ENCODE results near the gene TMEM115. TPM values are rescaled to one million over a fixed set of nuclear protein-coding genes. Genes with fewer than 3 reads are reported as not detected.

Gene TMEM115
- total and polyA plus RNA-seq, 2 of the 4 experiments (the other 2 are of a cell fraction) = 35.3 to 47.3 TPM

DNA sequence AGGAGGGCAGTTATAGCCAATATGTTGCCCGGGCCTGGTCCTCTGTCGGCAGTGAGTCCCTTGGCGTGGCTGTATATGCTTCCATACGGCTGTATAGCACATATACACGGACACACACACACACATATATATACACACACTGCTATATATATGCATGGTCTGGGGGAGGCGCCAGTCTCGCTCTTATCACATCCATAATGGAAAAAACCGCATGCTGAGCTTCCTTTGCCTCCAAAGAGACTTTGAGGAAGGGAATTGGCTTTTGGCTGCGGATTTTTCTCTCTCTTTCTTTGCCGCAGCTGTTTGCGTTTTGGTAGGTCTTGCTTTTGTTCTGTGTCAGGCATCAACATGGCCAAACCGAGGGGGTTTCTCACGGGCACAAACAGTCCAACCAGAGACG is 11.3 kb upstream of the TMEM115 start:
- Histone ChIP-seq H3K56ac (ENCODE audit: extremely low read depth, insufficient read depth, low read length) (no peak overlapping the region), H4K20me1 (ENCODE audit: insufficient read depth, low read length) (no peaks in the 10 kb centered on the region), H2AK9ac (replicated peaks; ENCODE audit: low read depth, low read length, poor library complexity) (no peak overlapping the region), H3K4me2 (ENCODE audit: low read depth, low read length) (no peak overlapping the region), H3K9me1 (ENCODE audit: insufficient read depth, low read length) (no peaks in the 10 kb centered on the region), H3K9ac (ENCODE audit: low read depth, low read length) (no peak overlapping the region), H3K79me1 (ENCODE audit: low read depth in 1 of 2, low read length in 2 of 2) (no peaks in the 10 kb centered on the region), H2BK15ac (ENCODE audit: low read depth, low read length) (no peak overlapping the region), H3K18ac (ENCODE audit: low read depth, low read length) (no peak overlapping the region), H3K23ac (ENCODE audit: low read depth, low read length) (no peak overlapping the region), H2AFZ (replicated peaks; ENCODE audit: low read length, poor library complexity) (no peak overlapping the region), H4K91ac (ENCODE audit: insufficient read depth, low read depth, low read length) (no peak overlapping the region), H3K36me3 (ENCODE audit: control insufficient read depth, insufficient read depth, low read length) (no peaks in the 10 kb centered on the region), H3K4ac (ENCODE audit: low read depth, low read length) (no peak overlapping the region), H3K27me3 (ENCODE audit: control insufficient read depth, insufficient read depth, low read length) (peaks cover 62% of the 10 kb centered on the region), H3K27ac (ENCODE audit: insufficient read depth, low read length) (no peak overlapping the region), H3K4me3 (ENCODE audit: insufficient read depth, low read depth, low read length) (no peak overlapping the region), H2BK5ac (ENCODE audit: low read depth, low read length, poor library complexity, severe bottlenecking) (no peak overlapping the region), H4K8ac (ENCODE audit: low read depth in 2 of 2, low read length in 2 of 2) (no peak overlapping the region), H3K4me1 (ENCODE audit: control insufficient read depth, insufficient read depth, low read length) (no peaks in the 10 kb centered on the region; the same call in 1 of the 2 replicates), H2AK5ac (ENCODE audit: low read depth, low read length) (no peak overlapping the region), H2BK120ac (ENCODE audit: low read depth, low read length) (no peak overlapping the region), H2BK20ac (ENCODE audit: low read depth, low read length) (no peak overlapping the region), H4K5ac (ENCODE audit: low read depth, low read length) (no peak overlapping the region), H3K14ac (replicated peaks; ENCODE audit: low read depth, low read length) (no peak overlapping the region), H3K9me3 (ENCODE audit: control insufficient read depth, insufficient read depth, low read length) (no peaks in the 10 kb centered on the region)
- BruUV-seq (replicated peaks) = no TSS peak
- dilution Hi-C loops (cut with HindIII; ENCODE audit: low sequenced_read_pairs, unreplicated experiment) (no loop called here), intact Hi-C loops (cut with micrococcal nuclease) (no loop called here), in situ Hi-C loops (cut with MboI; ENCODE audit: low sequenced_read_pairs) (no loop called here)
- DNase-seq = peak; percentile 23
- ChIA-PET CTCF (no interaction called here), POLR2A (ENCODE audit: unreplicated experiment) (no interaction called here)
- ATAC-seq (ENCODE audit: low read depth) = peak; percentile 27; the same call in 1 of the 2 replicates
- WGBS, 2 experiments (ENCODE audit: extremely low coverage in 2 of 2, insufficient read length in 1 of 2) = 13% methylated on average over 1 of the region's 14 CpGs; no CpG with 5 or more reads in 1 of the 2 experiments
- TF ChIP-seq RAD21 (IDR thresholded peaks at IDR 0.05; ENCODE audit: low read length) (peak; percentile 42), CTCF (conservative IDR thresholded peaks at IDR 0.05; ENCODE audit: low read depth, low read length) (peak; percentile 26; the same call in 1 of the 2 replicates), SMC3 (IDR thresholded peaks at IDR 0.05; ENCODE audit: low read depth, low read length) (no peak)
